ENCODE measurements around the gene ADAMTS17.
A peak's percentile ranks its signal among the peaks of the same experiment; 100 is the strongest.

The ADAMTS17 gene

DNA sequence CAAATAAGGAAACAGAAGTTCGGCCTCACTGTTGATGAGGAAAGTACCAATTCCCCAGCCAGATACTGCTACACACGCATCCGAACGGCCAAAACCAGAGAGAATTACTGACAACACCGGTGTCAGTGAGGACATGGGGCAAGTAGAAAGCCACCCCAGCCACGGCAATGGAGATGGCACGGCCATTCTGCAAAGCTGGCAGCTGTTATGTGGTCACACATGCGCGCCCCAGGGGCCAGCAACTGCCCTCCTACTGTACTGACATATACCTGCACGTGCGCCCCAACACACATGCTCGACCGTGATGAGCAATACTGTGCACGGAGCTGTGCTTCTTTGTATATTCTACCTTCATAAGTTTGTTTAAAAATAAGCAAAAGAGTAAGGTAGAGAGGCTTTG is 217.4 kb downstream of the ADAMTS17 start:
- no peak overlapping the region for H3K9ac ChIP-seq (ENCODE audit: low read depth, low read length)
- peaks cover 12% of the 10 kb centered on the region for H3K9me3 ChIP-seq (replicated peaks; ENCODE audit: low read length)
- H3K4me1 ChIP-seq (ENCODE audit: control insufficient read depth, insufficient read depth, low read length), result peaks cover 5% of the 10 kb centered on the region
- H3K36me3 ChIP-seq (ENCODE audit: insufficient read depth, low read length), result no peaks in the 10 kb centered on the region
- no peak overlapping the region for H3K4me3 ChIP-seq (ENCODE audit: low read length)
- no peak overlapping the region for H3K4me2 ChIP-seq (ENCODE audit: low read length)
- no peaks in the 10 kb centered on the region for H3K27me3 ChIP-seq (ENCODE audit: control insufficient read depth, insufficient read depth, low read length)

DNA sequence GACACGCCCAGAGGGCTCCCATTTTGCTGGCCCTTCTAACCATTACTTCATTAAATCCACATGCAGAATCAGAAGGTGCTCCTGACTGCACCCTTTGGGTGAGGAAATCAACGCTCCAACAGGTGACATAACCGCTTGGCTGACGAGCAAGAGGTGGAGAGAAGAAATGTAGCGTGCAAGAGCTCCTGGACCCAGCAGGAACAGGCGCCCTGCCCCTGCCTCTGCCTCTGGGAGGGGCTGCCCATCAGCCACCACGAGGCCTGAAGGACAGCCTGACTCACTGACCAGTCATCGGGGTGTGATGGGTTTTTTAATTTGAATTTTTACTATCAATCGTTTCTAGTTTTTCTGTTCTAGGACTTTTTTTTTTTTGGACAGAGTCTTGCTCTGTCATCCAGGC is 218.2 kb downstream of the ADAMTS17 start:
- H3K36me3 ChIP-seq (ENCODE audit: insufficient read depth, low read length), result no peaks in the 10 kb centered on the region
- H3K4me3 ChIP-seq (ENCODE audit: low read length), result no peak overlapping the region
- H3K9me3 ChIP-seq (replicated peaks; ENCODE audit: low read length), result peaks cover 12% of the 10 kb centered on the region
- no peaks in the 10 kb centered on the region for H3K27me3 ChIP-seq (ENCODE audit: control insufficient read depth, insufficient read depth, low read length)
- H3K4me1 ChIP-seq (ENCODE audit: control insufficient read depth, insufficient read depth, low read length), result peaks cover 5% of the 10 kb centered on the region
- H3K9ac ChIP-seq (ENCODE audit: low read depth, low read length), result no peak overlapping the region
- no peak overlapping the region for H3K4me2 ChIP-seq (ENCODE audit: low read length)

GRCh38 chr15:100121285-100121684 is 220.5 kb downstream of the ADAMTS17 start:
- H3K36me3 ChIP-seq (ENCODE audit: insufficient read depth, low read length), result no peaks in the 10 kb centered on the region
- no peaks in the 10 kb centered on the region for H3K27me3 ChIP-seq (ENCODE audit: control insufficient read depth, insufficient read depth, low read length)
- peaks cover 9% of the 10 kb centered on the region for H3K4me1 ChIP-seq (ENCODE audit: control insufficient read depth, insufficient read depth, low read length)
- H3K4me2 ChIP-seq (ENCODE audit: low read length), result no peak overlapping the region
- no peak overlapping the region for H3K9ac ChIP-seq (ENCODE audit: low read depth, low read length)
- H3K4me3 ChIP-seq (ENCODE audit: low read length), result no peak overlapping the region
- H3K9me3 ChIP-seq (replicated peaks; ENCODE audit: low read length), result peaks cover 12% of the 10 kb centered on the region

DNA sequence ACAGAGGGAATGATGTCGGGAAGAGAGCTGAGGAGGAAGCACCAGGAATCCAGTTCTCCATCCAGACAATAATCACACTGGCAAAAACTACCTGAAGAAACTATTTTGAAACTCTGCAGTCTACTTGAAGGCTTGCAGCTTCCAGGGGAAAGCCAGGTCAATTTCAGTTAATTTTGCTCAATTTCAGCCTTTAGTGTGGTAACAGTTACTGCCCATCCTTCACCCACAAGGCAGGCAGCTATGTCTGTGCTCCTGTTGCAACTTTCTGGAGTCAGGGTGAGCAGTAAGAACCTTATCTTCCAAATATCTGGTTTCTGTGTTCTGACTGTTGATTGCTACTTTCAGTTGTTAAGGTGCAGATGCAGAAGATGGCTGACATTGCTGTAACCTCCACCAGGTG is 221.7 kb downstream of the ADAMTS17 start:
- peaks cover 12% of the 10 kb centered on the region for H3K9me3 ChIP-seq (replicated peaks; ENCODE audit: low read length)
- H3K27me3 ChIP-seq (ENCODE audit: control insufficient read depth, insufficient read depth, low read length), result no peaks in the 10 kb centered on the region
- no peaks in the 10 kb centered on the region for H3K36me3 ChIP-seq (ENCODE audit: insufficient read depth, low read length)

DNA sequence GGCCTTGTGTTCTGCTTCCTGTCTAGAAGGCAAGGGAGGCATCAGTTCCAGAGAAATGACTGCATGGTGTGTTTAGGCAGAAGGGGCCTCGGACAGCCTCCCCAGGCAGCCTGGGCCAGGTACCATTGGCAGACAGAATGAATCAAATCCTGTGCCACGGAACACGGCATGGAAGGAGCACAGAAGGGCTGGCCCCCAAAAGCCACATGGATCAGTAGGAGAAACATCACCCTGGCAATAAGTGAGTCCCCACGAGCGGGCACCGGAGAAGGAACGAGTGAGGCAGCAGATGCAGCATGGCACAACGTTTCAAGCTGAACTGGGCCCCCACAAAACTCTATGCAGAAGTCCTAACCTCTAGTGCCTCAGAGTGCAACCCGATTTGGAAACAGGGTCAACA is 223.2 kb downstream of the ADAMTS17 start:
- H3K9me3 ChIP-seq (replicated peaks; ENCODE audit: low read length), result peaks cover 12% of the 10 kb centered on the region
- no peak overlapping the region for H3K4me3 ChIP-seq (ENCODE audit: low read length)
- H3K9ac ChIP-seq (ENCODE audit: low read depth, low read length), result no peak overlapping the region
- no peak overlapping the region for H3K4me2 ChIP-seq (ENCODE audit: low read length)
- H3K4me1 ChIP-seq (ENCODE audit: control insufficient read depth, insufficient read depth, low read length), result peaks cover 25% of the 10 kb centered on the region
- H3K36me3 ChIP-seq (ENCODE audit: insufficient read depth, low read length), result no peaks in the 10 kb centered on the region
- no peaks in the 10 kb centered on the region for H3K27me3 ChIP-seq (ENCODE audit: control insufficient read depth, insufficient read depth, low read length)

More for the DNA sequence above, 221.7 kb downstream of the ADAMTS17 start:
- Histone ChIP-seq H3K4me1 (ENCODE audit: control insufficient read depth, insufficient read depth, low read length) (peaks cover 14% of the 10 kb centered on the region), H3K4me2 (ENCODE audit: low read length) (no peak overlapping the region), H3K4me3 (ENCODE audit: low read length) (no peak overlapping the region), H3K9ac (ENCODE audit: low read depth, low read length) (no peak overlapping the region)

- Histone ChIP-seq H3K9me3 (replicated peaks; ENCODE audit: low read length) (peaks cover 9% of the 10 kb centered on the region), H3K9ac (ENCODE audit: low read depth, low read length) (no peak overlapping the region), H3K36me3 (ENCODE audit: insufficient read depth, low read length) (no peaks in the 10 kb centered on the region), H3K4me3 (ENCODE audit: low read length) (no peak overlapping the region), H3K4me2 (ENCODE audit: low read length) (no peak overlapping the region), H3K27me3 (ENCODE audit: control insufficient read depth, insufficient read depth, low read length) (no peaks in the 10 kb centered on the region), H3K4me1 (ENCODE audit: control insufficient read depth, insufficient read depth, low read length) (peaks cover 29% of the 10 kb centered on the region)
Measured at GRCh38 chr15:100116416-100117190, 225.2 kb downstream of the ADAMTS17 start.

- H3K4me2 ChIP-seq (ENCODE audit: low read length), result no peak overlapping the region
- peaks cover 3% of the 10 kb centered on the region for H3K9me3 ChIP-seq (replicated peaks; ENCODE audit: low read length)
- peaks cover 38% of the 10 kb centered on the region for H3K4me1 ChIP-seq (ENCODE audit: control insufficient read depth, insufficient read depth, low read length)
- no peaks in the 10 kb centered on the region for H3K27me3 ChIP-seq (ENCODE audit: control insufficient read depth, insufficient read depth, low read length)
- no peak overlapping the region for H3K4me3 ChIP-seq (ENCODE audit: low read length)
- H3K9ac ChIP-seq (ENCODE audit: low read depth, low read length), result no peak overlapping the region
- H3K36me3 ChIP-seq (ENCODE audit: insufficient read depth, low read length), result no peaks in the 10 kb centered on the region
Measured at GRCh38 chr15:100115711-100116090, 226.1 kb downstream of the ADAMTS17 start.

- Histone ChIP-seq H3K4me1 (ENCODE audit: control insufficient read depth, insufficient read depth, low read length) (peaks cover 42% of the 10 kb centered on the region), H3K27me3 (ENCODE audit: control insufficient read depth, insufficient read depth, low read length) (no peaks in the 10 kb centered on the region), H3K9ac (ENCODE audit: low read depth, low read length) (no peak overlapping the region), H3K9me3 (replicated peaks; ENCODE audit: low read length) (peaks cover under 1% of the 10 kb centered on the region), H3K4me3 (ENCODE audit: low read length) (no peak overlapping the region), H3K4me2 (ENCODE audit: low read length) (no peak overlapping the region), H3K36me3 (ENCODE audit: insufficient read depth, low read length) (no peaks in the 10 kb centered on the region)
Measured at GRCh38 chr15:100115066-100115710, 226.6 kb downstream of the ADAMTS17 start.

DNA sequence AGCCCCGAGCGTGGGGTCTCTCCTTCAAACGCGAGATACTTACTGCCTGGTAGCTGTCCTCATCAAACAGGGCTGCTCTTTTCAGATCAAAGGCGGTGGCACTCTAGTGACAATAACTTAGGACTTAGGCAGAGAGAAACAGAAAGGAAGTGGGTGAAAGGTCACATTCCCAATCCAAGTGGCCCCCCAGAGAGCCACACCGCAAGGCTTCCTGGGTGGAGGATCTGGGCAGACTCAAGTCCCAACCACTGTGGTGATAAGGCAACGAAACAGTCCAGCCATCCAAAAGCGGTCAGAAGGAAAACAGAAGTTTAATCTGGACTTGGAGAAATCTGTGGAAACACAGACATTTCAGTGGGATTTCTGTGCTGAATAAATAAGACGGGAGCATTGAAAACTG is 227.2 kb downstream of the ADAMTS17 start:
- Histone ChIP-seq H3K4me2 (ENCODE audit: low read length) (peak overlapping the region; percentile 60), H3K9ac (ENCODE audit: low read depth, low read length) (peak overlapping the region; percentile 47), H3K9me3 (replicated peaks; ENCODE audit: low read length) (no peaks in the 10 kb centered on the region), H3K4me1 (ENCODE audit: control insufficient read depth, insufficient read depth, low read length) (peaks cover 42% of the 10 kb centered on the region), H3K4me3 (ENCODE audit: low read length) (peak overlapping the region; percentile 28), H3K27me3 (ENCODE audit: control insufficient read depth, insufficient read depth, low read length) (no peaks in the 10 kb centered on the region), H3K36me3 (ENCODE audit: insufficient read depth, low read length) (no peaks in the 10 kb centered on the region)

DNA sequence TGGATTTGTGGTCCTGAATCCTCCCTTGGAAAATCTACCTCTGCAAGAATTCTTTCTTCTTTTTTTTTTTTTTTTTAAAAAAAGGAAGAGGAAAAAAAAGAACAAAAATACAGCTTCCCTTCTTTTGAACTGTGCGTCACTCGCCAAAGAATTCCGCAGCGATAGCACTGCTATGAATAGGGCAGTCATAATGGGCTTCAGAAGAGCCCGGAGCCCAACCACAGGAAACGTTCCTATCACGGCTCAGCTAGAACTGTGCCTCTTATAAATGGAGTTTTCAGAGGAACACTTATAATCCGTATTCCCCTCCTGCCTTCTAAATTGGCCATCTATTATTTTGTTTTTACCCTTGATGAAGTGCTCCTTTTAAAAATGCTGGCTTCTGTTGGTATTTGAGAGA is 227.7 kb downstream of the ADAMTS17 start:
- peak overlapping the region; percentile 47 for H3K9ac ChIP-seq (ENCODE audit: low read depth, low read length)
- peak overlapping the region; percentile 28 for H3K4me3 ChIP-seq (ENCODE audit: low read length)
- H3K4me1 ChIP-seq (ENCODE audit: control insufficient read depth, insufficient read depth, low read length), result peaks cover 42% of the 10 kb centered on the region
- no peaks in the 10 kb centered on the region for H3K36me3 ChIP-seq (ENCODE audit: insufficient read depth, low read length)
- H3K9me3 ChIP-seq (replicated peaks; ENCODE audit: low read length), result no peaks in the 10 kb centered on the region
- peak overlapping the region; percentile 60 for H3K4me2 ChIP-seq (ENCODE audit: low read length)
- H3K27me3 ChIP-seq (ENCODE audit: control insufficient read depth, insufficient read depth, low read length), result no peaks in the 10 kb centered on the region

- peaks cover 42% of the 10 kb centered on the region for H3K4me1 ChIP-seq (ENCODE audit: control insufficient read depth, insufficient read depth, low read length)
- H3K4me2 ChIP-seq (ENCODE audit: low read length), result peak overlapping the region; percentile 60
- no peak overlapping the region for H3K9ac ChIP-seq (ENCODE audit: low read depth, low read length)
- H3K36me3 ChIP-seq (ENCODE audit: insufficient read depth, low read length), result no peaks in the 10 kb centered on the region
- H3K27me3 ChIP-seq (ENCODE audit: control insufficient read depth, insufficient read depth, low read length), result no peaks in the 10 kb centered on the region
- no peak overlapping the region for H3K4me3 ChIP-seq (ENCODE audit: low read length)
- H3K9me3 ChIP-seq (replicated peaks; ENCODE audit: low read length), result no peaks in the 10 kb centered on the region
Measured at GRCh38 chr15:100113351-100114080, 228.3 kb downstream of the ADAMTS17 start.

Measured in skeletal muscle satellite cell (primary cell).